H1 (cell line): ENCODE data around the gene BFSP2. TPM values are rescaled to one million over a fixed set of nuclear protein-coding genes. Genes with fewer than 3 reads are reported as not detected.

ENCODE experiments used
- EP300 ChIP-seq, 2 experiments: IDR thresholded peaks; 1 replicate in 1 of 2; 2 replicates in 1 of 2; pipeline ENCODE4 v1.6.1; 2011 to 2012; ENCODE audit warnings: low read depth in 2 of 2, low read length in 2 of 2, mild to moderate bottlenecking in 2 of 2, borderline replicate concordance in 1 of 2, inconsistent platforms in 1 of 2, moderate library complexity in 1 of 2
- PHF8 ChIP-seq: fragments of 200-600 bp; sonication (generic); conservative IDR thresholded peaks from 2 replicates; pipeline ENCODE4 v1.7.1; 2012; ENCODE audit warnings: low read depth, mild to moderate bottlenecking, inconsistent platforms, low read length, moderate library complexity
- RFX5 ChIP-seq: IDR thresholded peaks from 2 replicates; pipeline ENCODE4 v1.6.1; 2011; ENCODE audit warnings: low read depth, low read length, improper control_type of control experiment, borderline replicate concordance
- RXRA ChIP-seq: IDR thresholded peaks from 2 replicates; pipeline ENCODE4 v1.6.1; 2011; ENCODE audit warnings: low read depth, mild to moderate bottlenecking, low read length, moderate library complexity; ENCODE audit not compliant: insufficient read depth
- SIX5 ChIP-seq: IDR thresholded peaks from 2 replicates; pipeline ENCODE4 v1.6.1; 2011; ENCODE audit warnings: mild to moderate bottlenecking, low read depth, low read length
- TAF1 ChIP-seq: IDR thresholded peaks from 2 replicates; pipeline ENCODE4 v1.6.1; 2011; ENCODE audit warnings: mild to moderate bottlenecking, low read depth, low read length
- polyA plus RNA-seq, 7 experiments: library from polyadenylated mRNA; depleted of rRNA in 3 of 7; stranded (reverse) in 5 of 7; unstranded in 2 of 7; fragments of >200 nt in 5 of 7; fragments of 200-250 nt in 2 of 7; gene quantifications; 1 replicate in 5 of 7; 2 replicates in 1 of 7; 4 replicates in 1 of 7; pipeline versions ENCODE4 v1.2.1 to v1.2.3, GENCODE V29; 2011 to 2013; ENCODE audit warnings: missing spikeins in 2 of 7, mixed read lengths in 2 of 7
- total RNA-seq: library from RNA; stranded (reverse); fragmentation: NEBNext Ultra II Directional; extraction: Animal tissue kit (Norgen Biotek cat#: 25700); gene quantifications from 2 replicates; pipeline ENCODE4 v1.2.1, GENCODE V29; 2021
- TF ChIP-seq, protein P1 (sequence below): IDR thresholded peaks from 2 replicates; pipeline ENCODE4 v1.6.1; 2012; ENCODE audit warnings: inconsistent platforms

The BFSP2 gene
- total and polyA plus RNA-seq, 2 of the 8 experiments (the other 6 are each of a cell fraction or from before 2014, with no cell fraction given), result not detected

DNA sequence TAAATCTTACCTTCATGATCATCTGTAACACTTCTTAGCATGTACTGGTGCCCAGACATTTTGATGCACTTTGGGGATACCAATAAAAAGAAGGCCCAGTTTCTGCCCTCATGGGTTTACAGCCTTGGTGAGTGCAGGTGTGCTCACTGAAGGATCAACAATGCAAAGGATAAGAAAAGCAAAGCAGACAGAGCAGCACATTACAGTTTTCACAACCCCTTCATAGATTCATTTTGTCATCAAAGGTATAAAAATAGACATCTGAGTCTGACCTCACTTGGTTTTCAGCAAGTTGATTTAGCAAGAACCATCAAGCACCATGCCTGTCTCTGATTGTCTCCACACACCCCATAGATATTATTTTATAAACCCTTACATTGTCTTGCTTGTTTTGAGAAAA is 77.6 kb downstream of the BFSP2 start (continued):
- TF ChIP-seq EP300 (IDR thresholded peaks at IDR 0.05; ENCODE audit: borderline replicate concordance in 1 of 2, low read depth in 2 of 2, low read length in 2 of 2) (no peak), RXRA (no peak), SIX5 (no peak), PHF8 (no peak), RFX5 (no peak), TAF1 (no peak)
- TF ChIP-seq, protein P1, sequence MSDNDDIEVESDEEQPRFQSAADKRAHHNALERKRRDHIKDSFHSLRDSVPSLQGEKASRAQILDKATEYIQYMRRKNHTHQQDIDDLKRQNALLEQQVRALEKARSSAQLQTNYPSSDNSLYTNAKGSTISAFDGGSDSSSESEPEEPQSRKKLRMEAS, result no peak
